GM12878 (cell line): Measurements from ENCODE around the gene VIPR1. TPM values are rescaled to one million over a fixed set of nuclear protein-coding genes. Genes with fewer than 3 reads are reported as not detected.

Experiments used
- ATAC-seq: fragments of 200-7000 bp; cut with Tn5 transposase; 3 replicates; pipeline ENCODE4 v1.9.1; 2020; ENCODE audit warnings: mild to moderate bottlenecking, moderate library complexity
- BruUV-seq: library from RNA; stranded (reverse); fragments of 400-500 nt; replicated peaks from 2 replicates; lab custom pipeline; 2021; lab: Mats Ljungman, UMichigan
- CTCF ChIA-PET: fragments of 300-600 bp; sonication (Branson Sonifier 250); formaldehyde crosslinking; extraction: SDS; loops from one replicate; lab custom pipeline; 2021; ENCODE audit warnings: inconsistent platforms; lab: Yijun Ruan, JAX
- POLR2A ChIA-PET: fragments of 350-600 bp; formaldehyde crosslinking; extraction: SDS; loops from one replicate; lab custom pipeline; 2021; ENCODE audit warnings: inconsistent platforms; lab: Charles Lee
- RAD21 ChIA-PET: fragments of 300-600 bp; sonication (Branson Sonifier 250); formaldehyde crosslinking; loops from one replicate; lab custom pipeline; 2023; ENCODE audit warnings: antibody characterized with exemption; ENCODE audit not compliant: unreplicated experiment; lab: Charles Lee
- SMC1A ChIA-PET: fragments of 300-600 bp; sonication (Branson Sonifier 250); formaldehyde crosslinking; loops from one replicate; lab custom pipeline; 2023; ENCODE audit not compliant: unreplicated experiment, uncharacterized antibody; lab: Charles Lee
- DNase-seq: peaks from one replicate; pipeline ENCODE4 v3.0.0-alpha.2; 2011; ENCODE audit warnings: low read depth, low spot score
- FAIRE-seq: peaks from 3 replicates; lab custom pipeline; 2011; peaks lifted over from hg19 to GRCh38; lab: Jason Lieb, UNC
- H2AFZ ChIP-seq: 2 replicates; pipeline ENCODE4 v1.6.0; 2011; ENCODE audit warnings: low read depth, low read length, control low read depth; ENCODE audit not compliant: control insufficient read depth
- H3K27ac ChIP-seq: 2 replicates; pipeline ENCODE4 v1.5.1; 2011; ENCODE audit warnings: control low read depth; ENCODE audit not compliant: control insufficient read depth, insufficient read depth
- H3K27me3 ChIP-seq, 2 experiments: replicated peaks in 1 of 2; 2 replicates each; pipeline versions ENCODE4 v1.6.0 to v1.6.1; 2011; ENCODE audit warnings: low read length in 1 of 2; ENCODE audit not compliant: control insufficient read depth in 2 of 2, insufficient read depth in 2 of 2
- H3K36me3 ChIP-seq, 2 experiments: 2 replicates each; pipeline ENCODE4 v1.5.1; 2011; ENCODE audit warnings: low read length in 1 of 2; ENCODE audit not compliant: control insufficient read depth in 2 of 2, insufficient read depth in 2 of 2
- H3K4me1 ChIP-seq: 2 replicates; pipeline ENCODE4 v1.6.1; 2011; ENCODE audit warnings: mild to moderate bottlenecking, low read length, moderate library complexity, mixed read lengths; ENCODE audit not compliant: control insufficient read depth, insufficient read depth
- H3K4me2 ChIP-seq: 2 replicates; pipeline ENCODE4 v1.6.0; 2011; ENCODE audit warnings: control low read depth; ENCODE audit not compliant: control insufficient read depth, insufficient read depth
- H3K4me3 ChIP-seq: fragments of 200-600 bp; sonication (generic); 2 replicates; pipeline ENCODE4 v1.5.1; 2016
- H3K79me2 ChIP-seq: 2 replicates; pipeline ENCODE4 v1.6.0; 2011; ENCODE audit warnings: low read length; ENCODE audit not compliant: control insufficient read depth, insufficient read depth
- H3K9ac ChIP-seq: 2 replicates; pipeline ENCODE4 v1.8.0; 2011; ENCODE audit warnings: low read length, control low read depth, mixed read lengths; ENCODE audit not compliant: control insufficient read depth, insufficient read depth
- H3K9me3 ChIP-seq: replicated peaks from 3 replicates; pipeline ENCODE4 v1.5.1; 2011; ENCODE audit warnings: mild to moderate bottlenecking, low read length; ENCODE audit not compliant: control insufficient read depth, insufficient read depth
- H4K20me1 ChIP-seq: 2 replicates; pipeline ENCODE4 v1.6.0; 2011; ENCODE audit not compliant: control insufficient read depth, insufficient read depth
- BACH1 ChIP-seq: fragments of 450-650 bp; IDR thresholded peaks from 2 replicates; pipeline ENCODE4 v1.6.1; 2017; ENCODE audit warnings: mild to moderate bottlenecking, borderline replicate concordance
- BMI1 ChIP-seq: fragments of 450-650 bp; IDR thresholded peaks from 2 replicates; pipeline ENCODE4 v1.6.1; 2016; ENCODE audit warnings: mild to moderate bottlenecking, moderate library complexity, borderline replicate concordance
- FOS ChIP-seq: IDR thresholded peaks from 3 replicates; pipeline ENCODE4 v1.6.1; 2011; ENCODE audit warnings: borderline replicate concordance; ENCODE audit not compliant: insufficient read length; ENCODE audit errors: extremely low read depth
- HDAC6 ChIP-seq: fragments of 200-600 bp; sonication (generic); IDR thresholded peaks from one replicate; pipeline ENCODE4 v1.8.0; 2017; ENCODE audit warnings: antibody characterized with exemption; ENCODE audit not compliant: unreplicated experiment
- RAD21 ChIP-seq: IDR thresholded peaks from 2 replicates; pipeline ENCODE4 v1.6.1; 2011; ENCODE audit warnings: mild to moderate bottlenecking, low read depth, low read length, moderate library complexity; ENCODE audit not compliant: insufficient read depth
- SUPT20H ChIP-seq: IDR thresholded peaks from 2 replicates; pipeline ENCODE4 v1.6.1; 2011; ENCODE audit warnings: low read depth, mild to moderate bottlenecking, low read length, moderate library complexity, borderline replicate concordance; ENCODE audit not compliant: control insufficient read depth
- ZBED1 ChIP-seq: IDR thresholded peaks from 2 replicates; pipeline ENCODE4 v1.6.1; 2016; ENCODE audit warnings: borderline replicate concordance
- ZZZ3 ChIP-seq: IDR thresholded peaks from 2 replicates; pipeline ENCODE4 v1.6.1; 2011; ENCODE audit warnings: low read depth; ENCODE audit not compliant: control insufficient read depth, insufficient read length
- WGBS: methylation state at CpG from one replicate; pipeline ENCODE4 v1.1.6; 2016; ENCODE audit warnings: low lambda C conversion rate; ENCODE audit not compliant: insufficient replicate concordance, insufficient coverage; ENCODE audit errors: missing lambda C conversion rate; 5-methylcytosine and 5-hydroxymethylcytosine counted together
- in situ Hi-C: fragments of 300-500 bp; cut with MboI; formaldehyde crosslinking; loops from 9 replicates; pipeline ENCODE4 v1.14.3; 2018; ENCODE audit warnings: mixed read lengths
- intact Hi-C: fragments of 100-400 bp; cut with micrococcal nuclease; formaldehyde crosslinking; loops from one replicate; pipeline ENCODE4 v1.14.2; 2022; ENCODE audit not compliant: unreplicated experiment
- polyA plus RNA-seq, 11 experiments: library from polyadenylated mRNA; depleted of rRNA in 4 of 11; unstranded in 6 of 11; stranded (reverse) in 5 of 11; fragments of >200 nt; fragmentation: Nextera tagmentation in 4 of 11; fragmentation: Illumina TruSeq in 1 of 11; extraction: Ambion mirVana in 4 of 11; extraction: Trizol in 1 of 11; gene quantifications; 1 replicate in 1 of 11; 2 replicates in 10 of 11; pipeline versions ENCODE4 v1.2.1 to v1.2.3, GENCODE V29; 2011 to 2016; ENCODE audit warnings: inconsistent platforms in 2 of 11, missing spikeins in 2 of 11, low read depth in 1 of 11
- total RNA-seq, 4 experiments: library from RNA; depleted of rRNA in 3 of 4; stranded (reverse); fragments of >200 nt in 3 of 4; fragmentation: Illumina TruSeq in 1 of 4; extraction: Trizol in 1 of 4; gene quantifications; 2 replicates each; pipeline versions ENCODE4 v1.2.1 to v1.2.3, GENCODE V29; 2013 to 2021
- TF ChIP-seq, protein P1 (sequence below): fragments of 450-650 bp; IDR thresholded peaks from 2 replicates; pipeline ENCODE4 v1.6.1; 2017; ENCODE audit warnings: low read depth, mild to moderate bottlenecking, moderate library complexity

The VIPR1 gene
- total and polyA plus RNA-seq, 10 of the 15 experiments (the other 5 are each of a cell fraction or from before 2014, with no cell fraction given): 0.03 to 0.28 (median 0.12) TPM; not detected in 6

DNA sequence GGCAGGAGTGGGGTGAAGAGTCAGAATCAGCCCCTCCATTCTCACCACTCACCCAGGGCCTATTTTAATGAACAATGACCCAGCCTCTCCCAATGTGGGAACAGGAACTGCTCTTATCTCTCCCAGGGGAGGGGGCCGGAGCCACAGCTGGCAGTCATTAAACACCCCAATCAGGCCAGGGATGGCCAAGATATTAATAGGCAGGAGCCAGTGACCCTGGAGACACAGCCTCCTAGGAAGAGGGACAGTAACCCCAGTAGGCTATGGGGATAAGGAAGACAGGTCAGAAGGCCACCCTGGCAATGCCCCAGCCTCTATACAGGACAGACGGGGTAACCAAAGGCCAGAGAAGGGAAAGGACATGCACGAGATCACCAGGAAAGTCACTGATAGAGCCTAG lies 38.6 kb downstream of the VIPR1 start:
- H3K4me2 ChIP-seq: no peak overlapping the region
- H2AFZ ChIP-seq: no peak overlapping the region
- intact Hi-C loops: loop anchor here (2.0 to 10.0 kb wide), 4 partner anchors 99 to 646 kb away; no protein-coding TSS in a partner anchor
- ATAC-seq (no peak), FAIRE-seq (no peak)
- no peaks in the 10 kb centered on the region for H3K36me3 ChIP-seq
- H3K27me3 ChIP-seq: no peaks in the 10 kb centered on the region
- no peaks in the 10 kb centered on the region; the same call in 1 of the 2 replicates for H4K20me1 ChIP-seq
- CTCF ChIA-PET: interaction anchor here (0.5 to 3.7 kb wide), 5 partner anchors 10 to 1964 kb away, joined by 3 to 19 read pairs (median 3); no protein-coding TSS in a partner anchor
- no peaks in the 10 kb centered on the region for H3K4me1 ChIP-seq
- in situ Hi-C loops: no loop called here
- no TSS peak for BruUV-seq
- H3K9me3 ChIP-seq: no peaks in the 10 kb centered on the region
- no peak overlapping the region for H3K4me3 ChIP-seq
- no peak overlapping the region for H3K27ac ChIP-seq
- TF ChIP-seq ZBED1 (no peak), FOS (no peak), SUPT20H (no peak), ZZZ3 (no peak), BACH1 (no peak), HDAC6 (no peak), RAD21 (no peak), BMI1 (no peak)
- TF ChIP-seq, protein P1, sequence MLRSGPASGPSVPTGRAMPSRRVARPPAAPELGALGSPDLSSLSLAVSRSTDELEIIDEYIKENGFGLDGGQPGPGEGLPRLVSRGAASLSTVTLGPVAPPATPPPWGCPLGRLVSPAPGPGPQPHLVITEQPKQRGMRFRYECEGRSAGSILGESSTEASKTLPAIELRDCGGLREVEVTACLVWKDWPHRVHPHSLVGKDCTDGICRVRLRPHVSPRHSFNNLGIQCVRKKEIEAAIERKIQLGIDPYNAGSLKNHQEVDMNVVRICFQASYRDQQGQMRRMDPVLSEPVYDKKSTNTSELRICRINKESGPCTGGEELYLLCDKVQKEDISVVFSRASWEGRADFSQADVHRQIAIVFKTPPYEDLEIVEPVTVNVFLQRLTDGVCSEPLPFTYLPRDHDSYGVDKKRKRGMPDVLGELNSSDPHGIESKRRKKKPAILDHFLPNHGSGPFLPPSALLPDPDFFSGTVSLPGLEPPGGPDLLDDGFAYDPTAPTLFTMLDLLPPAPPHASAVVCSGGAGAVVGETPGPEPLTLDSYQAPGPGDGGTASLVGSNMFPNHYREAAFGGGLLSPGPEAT: no peak
- TF ChIP-seq, all 136 proteins: peak for 0
- ChIA-PET POLR2A (no interaction called here), SMC1A (interaction anchor here (0.9 kb wide), 1 partner anchor 202 kb away, joined by 3 read pairs; no protein-coding TSS in a partner anchor), RAD21 (no interaction called here)
- H3K9ac ChIP-seq: no peak overlapping the region
- H3K79me2 ChIP-seq: no peaks in the 10 kb centered on the region
- DNase-seq: no peak
- 15% methylated on average over 3 of the region's 3 CpGs for WGBS
